Kidney epithelial cell (primary cell): ENCODE measurements around the gene NFATC4. TPM values are rescaled to one million over a fixed set of nuclear protein-coding genes. Genes with fewer than 3 reads are reported as not detected.

ENCODE experiments used
- DNase-seq: peaks from one replicate; pipeline ENCODE4 v3.0.0-alpha.2; 2010; ENCODE audit warnings: low read depth
- H3K27me3 ChIP-seq: 2 replicates; pipeline ENCODE4 v1.6.0; 2011; ENCODE audit warnings: low read length; ENCODE audit not compliant: control insufficient read depth, insufficient read depth
- H3K36me3 ChIP-seq: 2 replicates; pipeline ENCODE4 v1.5.1; 2011; ENCODE audit warnings: low read length; ENCODE audit not compliant: control insufficient read depth, insufficient read depth
- H3K4me3 ChIP-seq: 2 replicates; pipeline ENCODE4 v1.5.1; 2011; ENCODE audit warnings: low read depth, mild to moderate bottlenecking, control low read depth, low read length
- CTCF ChIP-seq: IDR thresholded peaks from 2 replicates; pipeline ENCODE4 v1.5.1; 2011; ENCODE audit warnings: mild to moderate bottlenecking, moderate library complexity, low read length, control low read depth, inconsistent platforms; ENCODE audit not compliant: insufficient read depth, poor library complexity, severe bottlenecking
- total RNA-seq: library from RNA; depleted of rRNA; stranded (reverse); fragments of >200 nt; gene quantifications from 2 replicates; pipeline ENCODE4 v1.2.3, GENCODE V29; 2015

NFATC4 gene
- total RNA-seq, 1 donor from 2014 or later = 8.0 TPM

GRCh38 chr14:24378327-24378726 is 10.3 kb downstream of the NFATC4 start:
- Histone ChIP-seq H3K36me3 (no peaks in the 10 kb centered on the region), H3K4me3 (no peak overlapping the region), H3K27me3 (no peaks in the 10 kb centered on the region)
- TF ChIP-seq CTCF = no peak
- DNase-seq = no peak

- no peak for DNase-seq
- no peak overlapping the region for H3K4me3 ChIP-seq
- no peak for TF ChIP-seq CTCF
- no peaks in the 10 kb centered on the region for H3K36me3 ChIP-seq
- peaks cover 2% of the 10 kb centered on the region for H3K27me3 ChIP-seq
Observed at GRCh38 chr14:24378981-24379906, 11.3 kb downstream of the NFATC4 start.

GRCh38 chr14:24379907-24380730 is 12.1 kb downstream of the NFATC4 start:
- no peak for TF ChIP-seq CTCF
- no peak overlapping the region for H3K4me3 ChIP-seq
- H3K36me3 ChIP-seq = no peaks in the 10 kb centered on the region
- no peak for DNase-seq
- peaks cover 2% of the 10 kb centered on the region for H3K27me3 ChIP-seq

- TF ChIP-seq CTCF = no peak
- H3K27me3 ChIP-seq = peaks cover 2% of the 10 kb centered on the region
- DNase-seq = no peak
- no peak overlapping the region for H3K4me3 ChIP-seq
- H3K36me3 ChIP-seq = no peaks in the 10 kb centered on the region
Observed at GRCh38 chr14:24381363-24382063, 13.5 kb downstream of the NFATC4 start.

GRCh38 chr14:24382064-24382371 is 14.0 kb downstream of the NFATC4 start:
- H3K4me3 ChIP-seq = no peak overlapping the region
- no peak for DNase-seq
- TF ChIP-seq CTCF = no peak
- H3K27me3 ChIP-seq = peaks cover 2% of the 10 kb centered on the region
- no peaks in the 10 kb centered on the region for H3K36me3 ChIP-seq
